Duodenal mucosa (tissue), 2 donors: ENCODE results near the gene RRAD.
"Not testable (repeated sequence)": the region's sequence is repeated elsewhere in the genome, so short reads cannot be mapped to it uniquely, and the experiment has no call there.

Source experiments
- H3K27ac ChIP-seq: one replicate; pipeline ENCODE4 v1.7.0; 2013; ENCODE audit warnings: low read depth, low read length
- H3K27me3 ChIP-seq, 2 donors: one replicate each; pipeline ENCODE4 v1.7.0; 2013; ENCODE audit warnings: low read length in 2 of 2, control low read depth in 1 of 2; ENCODE audit not compliant: insufficient read depth in 2 of 2, control insufficient read depth in 1 of 2
- H3K36me3 ChIP-seq, 2 donors: one replicate each; pipeline ENCODE4 v1.7.0; 2013; ENCODE audit warnings: low read length in 2 of 2, control low read depth in 1 of 2; ENCODE audit not compliant: insufficient read depth in 2 of 2, control insufficient read depth in 1 of 2
- H3K4me1 ChIP-seq, 2 donors: one replicate each; pipeline ENCODE4 v1.7.0; 2013; ENCODE audit warnings: low read length in 2 of 2, control low read depth in 1 of 2; ENCODE audit not compliant: insufficient read depth in 2 of 2, control insufficient read depth in 1 of 2
- H3K4me3 ChIP-seq, 2 donors: one replicate each; pipeline ENCODE4 v1.7.0; 2013; ENCODE audit warnings: low read length in 2 of 2, low read depth in 1 of 2
- H3K9ac ChIP-seq, 2 donors: one replicate each; pipeline ENCODE4 v1.7.0; 2013; ENCODE audit warnings: low read length in 2 of 2, low read depth in 1 of 2
- H3K9me3 ChIP-seq, 2 donors: one replicate each; pipeline ENCODE4 v1.7.0; 2013; ENCODE audit warnings: low read length in 2 of 2, control low read depth in 1 of 2; ENCODE audit not compliant: control insufficient read depth in 1 of 2

Gene RRAD

GRCh38 chr16:66925322-66925840 is at the start of gene RRAD:
RRAD (minus strand) TSS chr16:66925535; CDS start chr16:66925179, 356 bp downstream.
- no peaks in the 10 kb centered on the region for H3K9me3 ChIP-seq

GRCh38 chr16:66974932-66975246 is 49.6 kb upstream of the RRAD start:
- H3K27ac ChIP-seq, H3K9me3 ChIP-seq, H3K9ac ChIP-seq, H3K4me3 ChIP-seq, H3K27me3 ChIP-seq: not testable (repeated sequence)
- H3K36me3 ChIP-seq = peaks cover 0 to 21% of the 10 kb centered on the region in 2 donors
- peaks cover 0 to 15% of the 10 kb centered on the region in 2 donors for H3K4me1 ChIP-seq

More at GRCh38 chr16:66925322-66925840, at the start of gene RRAD:
- Histone ChIP-seq H3K27ac (peak within 1 kb of the TSS; percentile 20), H3K4me1 (peaks cover 4 to 32% of the 10 kb centered on the region in 2 donors), H3K36me3 (no peaks in the 10 kb centered on the region), H3K9ac (no peak within 1 kb of the TSS), H3K27me3 (peaks cover 4 to 5% of the 10 kb centered on the region in 2 donors), H3K4me3 (peak within 1 kb of the TSS; percentile 43 to 58)

- H3K27ac ChIP-seq, H3K4me3 ChIP-seq, H3K9ac ChIP-seq, H3K9me3 ChIP-seq, H3K27me3 ChIP-seq: not testable (repeated sequence)
- Histone ChIP-seq H3K4me1 (peaks cover 0 to 15% of the 10 kb centered on the region in 2 donors), H3K36me3 (peaks cover under 1 to 21% of the 10 kb centered on the region in 2 donors)
These were observed 49.0 kb upstream of the RRAD start for GRCh38 chr16:66974156-66974931.

GRCh38 chr16:66973716-66974115 is 48.4 kb upstream of the RRAD start:
- Histone ChIP-seq H3K9ac (no peak overlapping the region), H3K27ac (no peak overlapping the region), H3K4me1 (peaks cover 0 to 15% of the 10 kb centered on the region in 2 donors), H3K9me3 (no peaks in the 10 kb centered on the region), H3K36me3 (peaks cover 3 to 24% of the 10 kb centered on the region in 2 donors), H3K27me3 (no peaks in the 10 kb centered on the region), H3K4me3 (no peak overlapping the region)

GRCh38 chr16:66972983-66973382 is 47.6 kb upstream of the RRAD start:
- Histone ChIP-seq H3K4me3 (no peak overlapping the region), H3K27me3 (no peaks in the 10 kb centered on the region), H3K36me3 (peaks cover 3 to 26% of the 10 kb centered on the region in 2 donors), H3K9ac (no peak overlapping the region), H3K9me3 (no peaks in the 10 kb centered on the region), H3K27ac (no peak overlapping the region), H3K4me1 (peaks cover 0 to 15% of the 10 kb centered on the region in 2 donors)

- H3K9ac ChIP-seq = no peak overlapping the region
- no peak overlapping the region for H3K27ac ChIP-seq
- no peaks in the 10 kb centered on the region for H3K27me3 ChIP-seq
- H3K9me3 ChIP-seq = no peaks in the 10 kb centered on the region
- no peak overlapping the region for H3K4me3 ChIP-seq
- H3K4me1 ChIP-seq = peaks cover 0 to 8% of the 10 kb centered on the region in 2 donors
- peaks cover 6 to 45% of the 10 kb centered on the region in 2 donors for H3K36me3 ChIP-seq
These were observed 45.7 kb upstream of the RRAD start for GRCh38 chr16:66970775-66971720.

GRCh38 chr16:66968847-66969246 is 43.5 kb upstream of the RRAD start:
- Histone ChIP-seq H3K27ac (no peak overlapping the region), H3K36me3 (peaks cover 17 to 59% of the 10 kb centered on the region in 2 donors), H3K9ac (no peak overlapping the region), H3K27me3 (no peaks in the 10 kb centered on the region), H3K4me3 (no peak overlapping the region), H3K9me3 (no peaks in the 10 kb centered on the region), H3K4me1 (peaks cover 9 to 12% of the 10 kb centered on the region in 2 donors)

GRCh38 chr16:66964049-66964448 is 38.7 kb upstream of the RRAD start:
- no peaks in the 10 kb centered on the region for H3K27me3 ChIP-seq
- H3K4me3 ChIP-seq = no peak overlapping the region
- no peak overlapping the region for H3K9ac ChIP-seq
- peaks cover 29 to 31% of the 10 kb centered on the region in 2 donors for H3K4me1 ChIP-seq
- no peak overlapping the region for H3K27ac ChIP-seq
- H3K9me3 ChIP-seq = no peaks in the 10 kb centered on the region
- H3K36me3 ChIP-seq = peaks cover 14 to 44% of the 10 kb centered on the region in 2 donors

GRCh38 chr16:66961914-66962313 is 36.6 kb upstream of the RRAD start:
- Histone ChIP-seq H3K9ac (peak overlapping the region; percentile 61 to 66), H3K4me1 (peaks cover 29 to 32% of the 10 kb centered on the region in 2 donors), H3K27me3 (no peaks in the 10 kb centered on the region), H3K27ac (peak overlapping the region; percentile 75), H3K4me3 (peak overlapping the region; percentile 59 to 76), H3K36me3 (peaks cover 10 to 28% of the 10 kb centered on the region in 2 donors), H3K9me3 (no peaks in the 10 kb centered on the region)
